NCI-H226 (cell line): ENCODE data around the gene HMGXB3.
A peak's percentile ranks its signal among the peaks of the same experiment; 100 is the strongest.
"Not testable (repeated sequence)": the region's sequence is repeated elsewhere in the genome, so short reads cannot be mapped to it uniquely, and the experiment has no call there.

Experiments
- DNase-seq: peaks from one replicate; pipeline ENCODE4 v3.0.0-alpha.2; 2015

HMGXB3 gene

GRCh38 chr5:150021491-150022157 lies 21.1 kb downstream of the HMGXB3 start:
- DNase-seq: no peak

DNA sequence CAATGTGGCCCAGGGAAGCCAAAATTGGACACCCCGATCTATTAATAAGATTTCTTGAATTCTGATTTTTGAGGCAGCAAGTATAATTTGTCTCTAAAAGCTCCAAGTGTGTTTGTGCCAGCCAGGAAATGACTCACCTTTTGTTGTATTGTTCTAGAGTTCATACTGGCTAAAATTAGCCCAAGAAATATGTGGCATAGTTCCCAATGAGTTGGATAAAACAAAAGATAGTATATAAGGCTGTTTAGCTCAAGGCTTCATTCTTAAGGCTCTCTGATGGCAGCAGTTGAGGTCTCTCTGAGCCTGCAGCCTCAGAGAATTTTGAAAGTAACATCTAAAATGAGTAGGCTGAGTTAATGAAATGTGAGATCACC lies 21.6 kb downstream of the HMGXB3 start:
- peak; percentile 69 for DNase-seq

- DNase-seq: no peak
Observed at GRCh38 chr5:150022681-150023080, 22.1 kb downstream of the HMGXB3 start.

DNA sequence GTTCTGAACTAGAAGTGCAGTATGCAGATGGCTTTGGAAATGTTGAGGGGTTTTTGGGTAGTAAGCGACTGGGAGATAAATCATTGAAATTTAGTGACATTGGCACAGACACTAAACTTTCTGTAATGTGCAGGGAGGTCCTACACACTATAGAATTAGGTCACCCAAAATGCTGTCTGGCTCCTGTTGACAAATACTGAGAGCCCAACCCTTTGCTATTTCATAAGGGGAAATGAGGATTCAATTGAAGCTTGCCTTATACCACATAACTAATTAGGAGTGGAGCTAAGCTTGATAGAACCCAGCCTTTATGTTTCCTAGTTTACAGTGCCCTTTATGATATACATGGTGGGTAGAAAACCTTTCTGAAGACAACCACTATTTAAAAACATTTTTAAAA lies 22.6 kb downstream of the HMGXB3 start:
- DNase-seq: no peak

DNA sequence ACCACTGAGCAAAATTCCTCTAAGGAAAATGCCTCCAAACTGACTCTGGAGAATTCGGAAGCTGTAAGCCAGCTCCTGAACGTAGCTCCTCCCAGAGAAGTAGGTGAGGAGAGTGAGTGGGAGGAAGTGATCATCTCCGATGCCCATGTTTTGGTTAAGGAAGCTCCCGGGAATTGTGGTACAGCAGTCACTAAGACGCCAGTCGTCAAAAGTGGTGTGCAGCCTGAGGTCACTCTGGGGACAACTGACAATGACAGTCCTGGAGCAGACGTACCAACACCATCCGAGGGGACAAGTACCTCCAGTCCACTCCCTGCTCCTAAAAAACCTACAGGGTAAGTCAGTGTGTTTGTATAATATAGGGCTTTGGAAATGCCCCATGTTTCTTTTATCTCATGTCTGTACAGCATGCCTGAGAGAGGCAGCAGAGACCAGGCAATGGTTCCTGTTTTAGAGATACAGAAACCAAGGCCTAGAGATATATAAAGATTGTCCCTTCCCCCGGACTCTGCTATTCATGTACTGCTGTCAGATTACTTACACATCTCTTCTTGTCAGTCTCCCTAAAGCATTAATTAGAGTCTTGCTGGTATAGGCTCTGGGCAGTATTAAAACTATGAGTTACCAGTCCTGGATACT lies 23.9 kb downstream of the HMGXB3 start:
- DNase-seq: no peak

DNA sequence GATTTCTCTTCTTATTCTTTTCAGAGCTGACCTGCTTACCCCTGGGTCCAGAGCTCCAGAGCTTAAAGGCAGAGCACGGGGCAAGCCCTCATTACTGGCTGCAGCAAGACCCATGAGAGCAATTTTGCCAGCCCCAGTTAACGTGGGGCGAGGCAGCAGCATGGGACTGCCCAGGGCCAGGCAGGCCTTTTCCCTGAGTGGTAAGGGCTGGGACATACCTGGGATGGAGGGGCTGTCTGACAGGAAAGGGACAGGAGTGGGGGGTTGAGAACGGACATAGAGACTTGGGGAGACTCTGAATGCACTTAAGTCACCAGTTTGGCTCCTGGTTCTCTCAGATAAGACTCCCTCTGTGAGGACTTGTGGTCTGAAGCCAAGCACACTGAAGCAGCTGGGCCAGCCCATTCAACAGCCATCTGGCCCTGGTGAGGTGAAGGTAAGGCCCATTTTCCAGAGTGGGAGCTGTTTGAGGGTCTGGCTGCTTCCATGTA lies 26.2 kb downstream of the HMGXB3 start:
- no peak for DNase-seq

- not testable (repeated sequence) for DNase-seq
Observed at GRCh38 chr5:150028047-150028446, 27.5 kb downstream of the HMGXB3 start.

GRCh38 chr5:150033334-150033733 lies 32.8 kb downstream of the HMGXB3 start:
- no peak for DNase-seq

DNA sequence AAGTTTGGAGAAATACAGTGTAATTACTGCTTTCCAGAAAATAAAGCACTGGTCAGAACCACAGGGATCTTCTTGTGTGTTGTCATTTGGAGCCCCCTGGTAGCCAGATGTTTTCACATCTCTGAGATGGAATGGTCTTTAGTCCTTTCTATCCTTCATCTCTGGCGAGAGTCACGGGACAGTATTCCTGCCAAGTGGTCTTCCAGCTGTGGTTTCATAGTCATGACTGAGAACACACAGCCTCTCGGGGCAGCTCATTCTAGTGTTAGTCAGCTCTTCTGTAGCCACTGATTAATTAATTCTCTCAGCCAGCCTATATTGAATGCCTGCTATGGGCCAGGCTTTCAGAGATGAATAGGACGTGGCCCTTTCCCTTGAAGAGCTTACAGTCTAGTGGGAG lies 34.1 kb downstream of the HMGXB3 start:
- DNase-seq: no peak

- no peak for DNase-seq
Observed at GRCh38 chr5:150035139-150035895, 34.8 kb downstream of the HMGXB3 start.

- DNase-seq: peak; percentile 100
Observed at GRCh38 chr5:150036513-150036912, 36.0 kb downstream of the HMGXB3 start.

- no peak for DNase-seq
Observed at GRCh38 chr5:150038547-150038946, 38.0 kb downstream of the HMGXB3 start.

GRCh38 chr5:150042459-150042858 lies 41.9 kb downstream of the HMGXB3 start:
- DNase-seq: no peak

- peak; percentile 13 for DNase-seq
Observed at GRCh38 chr5:150043657-150044328, 43.3 kb downstream of the HMGXB3 start.

- peak; percentile 45 for DNase-seq
Observed at GRCh38 chr5:150044329-150044681, 43.8 kb downstream of the HMGXB3 start.

- no peak for DNase-seq
Observed at GRCh38 chr5:150044712-150045111, 44.2 kb downstream of the HMGXB3 start.

GRCh38 chr5:150045549-150045948 lies 45.0 kb downstream of the HMGXB3 start:
- DNase-seq: no peak

GRCh38 chr5:150046031-150046430 lies 45.5 kb downstream of the HMGXB3 start:
- DNase-seq: no peak

DNA sequence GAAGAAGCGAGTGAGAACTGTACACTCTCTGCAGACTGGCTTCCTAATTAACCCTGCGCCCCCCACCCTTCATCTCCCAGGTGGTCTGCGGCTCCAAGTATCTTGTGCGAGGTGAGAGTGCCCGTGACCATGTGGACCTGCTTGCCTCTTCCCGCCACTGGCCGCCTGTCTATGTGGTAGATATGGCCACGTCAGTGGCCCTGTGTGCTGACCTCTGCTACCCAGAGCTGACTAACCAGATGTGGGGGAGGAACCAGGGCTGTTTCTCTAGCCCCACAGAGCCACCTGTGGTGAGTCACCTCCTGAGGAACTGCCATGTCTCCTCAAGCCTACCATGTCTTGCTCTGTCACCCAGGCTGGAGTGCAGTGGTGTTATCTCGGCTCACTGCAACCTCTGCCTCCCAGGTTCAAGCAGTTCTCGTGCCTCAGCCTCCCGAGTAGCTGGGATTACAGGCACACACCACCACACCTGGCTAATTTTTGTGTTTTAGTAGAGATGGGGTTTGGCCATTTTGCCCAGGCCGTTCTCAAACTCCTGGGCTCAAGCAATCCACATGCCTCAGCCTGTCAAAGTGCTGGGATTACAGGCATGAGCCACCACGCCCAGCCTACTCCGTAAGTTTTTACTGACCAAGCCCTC lies 49.8 kb downstream of the HMGXB3 start:
- peak; percentile 42 for DNase-seq

- no peak for DNase-seq
Observed at GRCh38 chr5:150051657-150052195, 51.2 kb downstream of the HMGXB3 start.

DNA sequence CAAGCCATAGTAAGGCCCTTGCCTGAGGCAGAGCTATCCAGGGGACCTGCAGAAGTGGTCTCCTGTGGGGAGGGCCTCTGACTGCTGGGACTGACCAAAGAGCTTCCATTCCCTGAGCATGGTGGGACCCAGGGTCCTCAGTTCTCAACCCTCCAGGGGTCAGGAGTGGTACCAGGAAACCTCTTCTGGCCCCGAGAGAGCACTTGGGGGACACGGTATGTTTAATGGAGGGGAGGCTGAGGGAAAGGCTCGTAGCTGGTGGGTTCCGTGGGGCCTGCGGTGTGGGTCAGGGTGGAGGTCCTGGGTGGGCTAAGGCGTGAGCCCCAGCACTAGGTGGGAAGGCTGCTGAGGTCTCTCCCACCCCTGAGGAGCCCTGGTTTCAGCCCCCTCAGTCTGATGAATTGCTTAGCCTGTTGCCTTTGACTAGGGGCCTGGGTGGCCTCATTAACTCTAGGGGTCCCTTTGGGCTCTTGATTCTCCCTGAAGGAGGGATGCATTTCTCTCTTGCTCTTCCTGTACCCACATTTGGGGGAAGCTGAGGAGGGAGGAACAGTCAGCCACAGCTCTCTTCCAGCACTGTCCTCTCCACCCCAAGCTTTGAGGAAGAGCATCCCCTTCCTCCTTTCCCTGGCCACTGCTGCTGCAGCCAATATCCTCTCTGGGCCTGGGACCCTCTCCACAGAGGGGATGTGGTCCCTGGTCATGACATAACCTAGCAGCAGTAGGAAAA lies 51.9 kb downstream of the HMGXB3 start:
- no peak for DNase-seq
